ENCODE results near the gene BAZ2B. TPM values are rescaled to one million over a fixed set of nuclear protein-coding genes. Genes with fewer than 3 reads are reported as not detected.
"Not testable (repeated sequence)": the region's sequence is repeated elsewhere in the genome, so short reads cannot be mapped to it uniquely, and the experiment has no call there.

The BAZ2B gene
- total RNA-seq, 4 donors from 2014 or later: 122 to 181 (median 143) TPM

DNA sequence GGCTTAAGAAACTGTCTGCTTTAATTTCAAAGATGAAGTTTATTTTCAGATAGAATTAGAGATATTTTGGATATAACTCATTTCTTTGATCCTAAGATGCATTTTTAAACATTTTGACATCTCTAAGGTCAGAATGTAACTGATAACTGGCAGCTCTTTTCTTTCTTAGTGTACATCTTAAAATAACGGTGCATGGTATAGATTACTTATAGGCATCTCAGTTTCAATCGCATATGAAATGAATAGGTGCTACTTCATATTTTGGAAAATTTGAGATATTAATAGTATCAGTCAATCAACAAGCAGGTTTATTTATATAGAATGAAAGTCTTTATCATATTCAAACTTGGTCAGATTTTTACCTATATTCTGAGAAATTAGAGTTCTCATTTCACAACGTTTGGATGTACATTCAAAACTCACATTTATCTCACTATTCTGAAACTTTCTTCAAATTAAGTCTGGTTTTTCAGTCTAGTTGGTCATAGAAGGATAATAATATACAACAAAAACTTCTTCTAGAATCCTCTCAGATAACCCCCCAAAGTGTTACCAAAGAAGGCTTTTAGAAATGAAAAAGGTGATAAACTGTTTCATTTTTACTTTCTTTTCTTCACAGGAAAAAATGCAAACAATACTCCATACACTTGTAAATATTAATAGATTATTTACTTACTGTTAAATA, 207.1 kb downstream of the BAZ2B start:
- no peak for TF ChIP-seq POLR2A (IDR thresholded peaks at IDR 0.05)
- 90% methylated on average over 3 of the region's 3 CpGs for WGBS, 2 donors
- DNase-seq: no peak
- Histone ChIP-seq H3K4me1 (no peaks in the 10 kb centered on the region), H3K4me3 (replicated peaks in 1 of 3) (no peak overlapping the region), H3K36me3 (peaks cover 10 to 23% of the 10 kb centered on the region in 2 donors), H3K27ac (no peak overlapping the region), H3K27me3 (no peaks in the 10 kb centered on the region), H3K9me3 (no peaks in the 10 kb centered on the region)
- intact Hi-C loops (cut with DNase I): no loop called here

DNA sequence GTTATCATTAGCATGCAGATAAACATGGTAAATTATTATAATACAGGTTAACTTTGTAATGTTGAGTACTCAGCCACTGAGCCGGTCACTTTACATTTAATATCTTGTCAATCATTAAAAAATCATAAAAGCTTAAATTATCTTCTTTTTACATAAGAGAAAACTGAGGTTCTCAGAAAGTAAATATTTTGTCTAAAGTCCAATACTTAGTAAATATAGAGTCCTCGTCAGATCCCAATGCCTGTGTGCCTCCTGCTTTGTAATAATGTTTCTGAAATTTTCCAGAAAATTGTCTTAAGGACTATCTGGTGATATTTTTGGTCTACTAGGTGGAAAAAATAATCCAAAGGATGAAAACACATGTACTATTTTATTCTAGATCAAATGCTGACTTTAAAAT, 213.6 kb downstream of the BAZ2B start:
- H3K4me1 ChIP-seq: no peaks in the 10 kb centered on the region
- peaks cover 0 to 3% of the 10 kb centered on the region in 2 donors for H3K36me3 ChIP-seq
- WGBS, 2 donors: 94 to 99% methylated on average over 2 of the region's 2 CpGs
- DNase-seq: no peak
- no peaks in the 10 kb centered on the region for H3K9me3 ChIP-seq
- intact Hi-C loops (cut with DNase I): no loop called here
- H3K27me3 ChIP-seq: no peaks in the 10 kb centered on the region
- H3K27ac ChIP-seq: no peak overlapping the region
- TF ChIP-seq, protein P1, sequence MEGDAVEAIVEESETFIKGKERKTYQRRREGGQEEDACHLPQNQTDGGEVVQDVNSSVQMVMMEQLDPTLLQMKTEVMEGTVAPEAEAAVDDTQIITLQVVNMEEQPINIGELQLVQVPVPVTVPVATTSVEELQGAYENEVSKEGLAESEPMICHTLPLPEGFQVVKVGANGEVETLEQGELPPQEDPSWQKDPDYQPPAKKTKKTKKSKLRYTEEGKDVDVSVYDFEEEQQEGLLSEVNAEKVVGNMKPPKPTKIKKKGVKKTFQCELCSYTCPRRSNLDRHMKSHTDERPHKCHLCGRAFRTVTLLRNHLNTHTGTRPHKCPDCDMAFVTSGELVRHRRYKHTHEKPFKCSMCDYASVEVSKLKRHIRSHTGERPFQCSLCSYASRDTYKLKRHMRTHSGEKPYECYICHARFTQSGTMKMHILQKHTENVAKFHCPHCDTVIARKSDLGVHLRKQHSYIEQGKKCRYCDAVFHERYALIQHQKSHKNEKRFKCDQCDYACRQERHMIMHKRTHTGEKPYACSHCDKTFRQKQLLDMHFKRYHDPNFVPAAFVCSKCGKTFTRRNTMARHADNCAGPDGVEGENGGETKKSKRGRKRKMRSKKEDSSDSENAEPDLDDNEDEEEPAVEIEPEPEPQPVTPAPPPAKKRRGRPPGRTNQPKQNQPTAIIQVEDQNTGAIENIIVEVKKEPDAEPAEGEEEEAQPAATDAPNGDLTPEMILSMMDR (IDR thresholded peaks at IDR 0.05): no peak
- TF ChIP-seq POLR2A (IDR thresholded peaks at IDR 0.05): no peak
- no peak overlapping the region for H3K4me3 ChIP-seq (replicated peaks in 1 of 3)

DNA sequence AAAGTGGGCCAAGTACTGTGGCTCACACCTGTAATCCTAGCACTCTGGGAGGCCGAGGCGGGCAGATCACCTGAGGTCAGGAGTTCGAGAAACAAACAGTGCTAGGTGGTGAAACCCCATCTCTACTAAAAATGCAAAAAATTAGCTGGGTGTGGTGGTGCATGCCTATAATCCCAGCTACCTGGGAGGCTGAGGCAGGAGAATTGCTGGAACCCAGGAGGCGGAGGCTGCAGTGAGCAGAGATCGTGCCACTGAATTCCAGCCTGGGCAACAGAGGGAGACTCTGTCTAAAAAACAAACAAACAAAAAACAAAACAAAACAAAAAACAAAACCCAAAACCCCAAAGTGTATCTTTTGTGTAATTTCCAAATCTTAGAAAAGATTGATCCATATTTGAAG, 214.2 kb downstream of the BAZ2B start:
- not testable (repeated sequence) for H3K27ac ChIP-seq, H3K36me3 ChIP-seq
- 97 to 99% methylated on average over 5 of the region's 5 CpGs for WGBS, 2 donors

DNA sequence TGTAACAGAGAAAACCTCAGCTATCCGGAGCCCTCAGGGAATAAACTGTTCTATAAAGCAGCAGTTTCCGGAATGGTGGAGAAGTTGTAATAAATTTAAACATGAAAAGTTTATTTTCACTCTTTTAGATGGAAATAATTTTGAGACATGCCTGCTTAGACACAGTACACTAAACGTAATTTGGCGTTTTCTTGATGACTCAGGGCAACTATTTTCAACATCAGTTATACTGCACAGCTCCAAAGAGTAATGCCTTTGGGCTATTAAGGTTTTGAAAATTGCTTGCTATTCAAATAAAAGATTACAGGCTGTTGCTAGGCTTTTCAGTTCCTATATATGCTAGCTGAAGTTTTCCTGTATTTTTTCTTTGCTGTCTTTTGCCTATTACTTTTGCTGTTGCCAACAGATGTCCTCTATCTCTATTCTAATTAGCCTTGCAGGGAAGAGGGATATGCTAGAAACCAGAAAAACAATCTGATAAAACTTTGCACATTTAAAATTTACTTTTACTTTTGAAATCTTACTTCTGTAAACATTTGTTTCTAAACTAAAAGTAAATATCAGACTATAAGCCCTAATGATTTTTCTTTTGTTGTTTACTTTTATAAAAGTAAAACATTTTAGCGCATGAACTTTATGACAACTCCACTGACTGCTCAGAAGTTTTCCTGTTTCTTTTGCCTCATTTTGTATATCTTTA, 216.5 kb downstream of the BAZ2B start:
- intact Hi-C loops (cut with DNase I): no loop called here
- Histone ChIP-seq H3K4me3 (replicated peaks in 1 of 3) (no peak overlapping the region), H3K27me3 (no peaks in the 10 kb centered on the region), H3K4me1 (no peaks in the 10 kb centered on the region), H3K36me3 (peaks cover 0 to 3% of the 10 kb centered on the region in 2 donors), H3K9me3 (no peaks in the 10 kb centered on the region), H3K27ac (no peak overlapping the region)
- 86 to 87% methylated on average over 5 of the region's 5 CpGs for WGBS, 2 donors
- DNase-seq: no peak
- TF ChIP-seq, protein P1 (IDR thresholded peaks at IDR 0.05): no peak
- no peak for TF ChIP-seq POLR2A (IDR thresholded peaks at IDR 0.05)

More for the DNA sequence above, 214.2 kb downstream of the BAZ2B start:
- H3K27me3 ChIP-seq; H3K4me3 ChIP-seq (replicated peaks in 1 of 3); H3K4me1 ChIP-seq; H3K9me3 ChIP-seq; intact Hi-C loops (cut with DNase I); DNase-seq: not testable (repeated sequence)

DNA sequence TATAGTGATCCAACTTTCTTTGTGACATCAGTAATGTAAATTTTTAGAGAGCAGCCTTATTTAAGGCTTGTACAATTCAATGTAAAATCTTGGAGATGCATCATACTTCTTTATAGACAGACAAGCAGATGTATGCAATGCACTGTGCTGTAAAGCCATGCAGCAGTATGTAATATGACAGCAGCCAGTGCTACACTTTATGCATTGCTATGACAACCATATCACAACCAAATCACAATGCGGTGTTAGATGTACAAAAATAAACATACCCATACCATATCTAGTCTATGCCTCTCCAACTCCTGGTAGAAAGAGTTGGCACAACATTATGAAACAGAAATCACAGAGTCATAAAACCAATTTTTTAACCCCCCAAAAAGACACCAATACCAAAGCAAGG, 219.5 kb downstream of the BAZ2B start:
- no peaks in the 10 kb centered on the region for H3K9me3 ChIP-seq
- DNase-seq: no peak
- H3K27ac ChIP-seq: no peak overlapping the region
- H3K27me3 ChIP-seq: no peaks in the 10 kb centered on the region
- intact Hi-C loops (cut with DNase I): no loop called here
- H3K4me1 ChIP-seq: no peaks in the 10 kb centered on the region
- H3K4me3 ChIP-seq (replicated peaks in 1 of 3): no peak overlapping the region
- H3K36me3 ChIP-seq: no peaks in the 10 kb centered on the region
- no peak for TF ChIP-seq POLR2A (IDR thresholded peaks at IDR 0.05)
- TF ChIP-seq, protein P1 (IDR thresholded peaks at IDR 0.05): no peak
- 96 to 100% methylated on average over 1 of the region's 1 CpG for WGBS, 2 donors

DNA sequence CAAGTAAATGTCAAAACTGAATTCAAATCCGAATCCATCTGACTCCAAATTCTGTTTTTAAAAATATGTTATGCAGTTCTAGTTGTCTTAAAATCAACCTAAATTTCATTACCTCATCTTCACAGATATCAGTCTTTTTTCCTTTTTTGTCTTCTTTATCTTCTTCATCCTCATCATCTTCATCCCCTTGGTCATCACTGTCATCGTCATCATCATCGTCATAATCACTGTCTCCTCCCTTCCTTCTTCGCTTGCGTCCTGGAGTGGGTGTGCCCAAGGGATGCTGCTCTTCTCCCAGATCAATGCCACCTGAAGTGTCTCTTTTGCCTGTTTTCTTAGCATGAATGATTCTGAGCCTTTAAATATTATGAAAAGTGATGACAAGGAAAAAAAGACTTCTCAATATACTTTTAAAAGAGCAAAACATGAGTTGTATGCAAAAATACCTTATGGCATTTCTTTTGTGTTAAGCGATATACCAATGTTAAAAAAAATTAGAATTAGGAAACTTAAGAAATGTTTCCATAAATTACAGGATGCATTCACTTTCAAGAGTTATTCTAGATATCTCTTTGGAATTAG, 233.8 kb downstream of the BAZ2B start:
- intact Hi-C loops (cut with DNase I): no loop called here
- no peak overlapping the region for H3K27ac ChIP-seq
- H3K4me1 ChIP-seq: no peaks in the 10 kb centered on the region
- peaks cover 7 to 13% of the 10 kb centered on the region in 2 donors for H3K36me3 ChIP-seq
- no peak for DNase-seq
- no peaks in the 10 kb centered on the region for H3K9me3 ChIP-seq
- WGBS, 2 donors: 96 to 99% methylated on average over 6 of the region's 6 CpGs
- H3K4me3 ChIP-seq (replicated peaks in 1 of 3): no peak overlapping the region
- no peaks in the 10 kb centered on the region for H3K27me3 ChIP-seq
- no peak for TF ChIP-seq POLR2A (IDR thresholded peaks at IDR 0.05)
- TF ChIP-seq, protein P1 (IDR thresholded peaks at IDR 0.05): no peak

All from thyroid gland (tissue), 4 donors.